ENCODE data around the gene UMAD1.

DNA sequence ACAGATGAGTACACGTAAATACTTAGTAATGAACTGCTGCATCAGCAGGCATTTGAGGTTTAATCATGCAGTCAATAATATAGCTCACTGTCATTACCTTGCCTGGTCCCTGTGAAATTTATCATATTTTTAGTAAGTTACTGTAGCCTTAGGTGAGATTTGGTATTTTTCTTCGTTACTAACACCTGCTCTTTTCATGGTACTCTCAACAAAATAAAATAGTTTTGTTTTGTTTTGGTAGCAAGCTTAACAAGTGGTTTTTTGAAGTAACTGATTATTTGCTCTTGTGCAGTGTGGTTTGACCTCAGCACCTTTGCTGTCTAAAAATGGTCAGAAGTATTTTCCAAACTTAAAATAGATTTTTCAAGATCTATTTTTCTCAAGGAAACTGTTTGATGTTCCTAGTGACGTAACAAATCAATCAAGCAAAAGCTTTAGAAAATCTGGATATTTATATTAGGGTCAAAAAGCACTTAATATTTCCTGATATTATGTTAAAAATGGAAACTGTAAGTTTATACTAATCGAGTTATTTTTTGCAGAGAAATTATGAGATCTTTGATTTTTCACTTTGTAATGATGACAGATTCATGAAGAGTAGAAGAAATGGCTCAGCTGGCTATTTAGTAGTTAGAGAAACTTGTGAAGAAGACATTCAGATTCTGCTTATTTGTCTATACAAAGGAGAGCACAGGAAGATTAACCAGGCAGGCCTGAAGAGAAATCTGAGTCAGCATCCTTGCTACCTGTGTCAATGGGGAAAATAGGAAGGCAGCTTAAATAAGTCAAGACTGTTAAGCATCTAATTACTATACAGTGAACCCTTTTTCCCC is 98.9 kb downstream of the UMAD1 start:
- TF ChIP-seq CTCF (IDR thresholded peaks at IDR 0.05) (no peak), POLR2A (IDR thresholded peaks at IDR 0.05) (no peak)

Measured in heart left ventricle (tissue), 13 donors.